HG03103 (cell line): Measurements from ENCODE around the gene IDH3A.
"Not testable (repeated sequence)": the region's sequence is repeated elsewhere in the genome, so short reads cannot be mapped to it uniquely, and the experiment has no call there.

Source experiments
- ATAC-seq: cut with Tn5 transposase; IDR thresholded peaks from one replicate; pipeline ENCODE4 v1.9.1; 2021; ENCODE audit warnings: low read depth; ENCODE audit not compliant: unreplicated experiment

IDH3A gene

DNA sequence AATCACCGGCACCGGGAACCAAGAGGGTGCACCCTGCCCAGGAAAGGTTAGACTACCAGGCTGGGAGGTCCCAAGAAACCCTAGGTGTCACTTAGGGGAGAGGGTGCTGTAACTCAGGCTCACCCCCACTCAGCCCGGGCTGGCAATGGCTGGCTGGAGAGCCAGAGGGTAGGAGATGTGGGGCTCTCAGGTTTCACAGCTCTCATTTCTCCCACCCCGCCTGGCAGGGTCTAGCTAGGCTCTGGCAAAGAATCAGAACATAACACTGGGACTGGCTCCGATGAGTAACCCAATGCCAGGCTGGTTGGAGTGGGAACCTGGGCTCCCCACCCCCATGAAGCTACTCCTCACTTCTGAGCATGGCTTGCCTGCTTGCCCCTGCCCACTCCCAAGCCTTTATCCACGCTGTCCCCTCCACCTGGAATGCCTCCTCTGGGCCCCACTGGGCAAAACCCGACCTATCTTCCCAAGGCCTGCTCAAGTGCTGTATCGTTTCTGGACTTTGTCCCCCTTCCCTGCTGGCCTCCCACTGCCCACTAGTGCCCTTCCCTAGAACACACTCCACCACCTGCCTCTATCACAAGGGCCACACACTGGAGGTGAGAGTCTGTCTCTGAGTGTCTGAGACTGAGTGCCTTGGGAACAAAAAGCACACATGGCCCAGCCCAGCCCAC, 19.9 kb upstream of the IDH3A start:
- ATAC-seq, result no peak

DNA sequence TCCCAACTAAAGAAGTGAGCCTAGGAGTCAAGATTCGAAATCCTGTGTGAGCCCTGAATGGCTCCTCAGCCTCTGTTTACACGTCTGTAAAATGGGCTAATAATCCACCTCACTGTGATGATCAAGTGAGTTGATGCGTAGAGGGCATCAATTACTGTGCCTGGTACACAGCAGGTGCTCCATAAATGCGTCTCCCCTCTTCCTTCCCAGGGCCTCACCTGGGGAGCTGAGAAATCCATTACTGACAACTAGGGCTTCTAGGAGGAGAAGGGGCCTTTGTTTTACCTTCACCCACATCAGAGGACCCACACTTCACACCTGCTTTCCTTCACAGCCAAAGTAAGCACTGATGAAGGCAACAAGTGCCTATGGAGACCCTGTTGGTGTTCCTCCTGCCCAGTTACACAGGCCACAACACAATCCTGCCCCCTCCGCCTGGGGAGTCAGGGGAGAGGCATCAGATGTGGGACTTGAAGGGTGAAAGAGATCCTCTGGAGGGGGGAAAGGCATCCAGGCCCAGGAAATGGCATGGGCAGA, 19.3 kb upstream of the IDH3A start:
- ATAC-seq, result no peak

DNA sequence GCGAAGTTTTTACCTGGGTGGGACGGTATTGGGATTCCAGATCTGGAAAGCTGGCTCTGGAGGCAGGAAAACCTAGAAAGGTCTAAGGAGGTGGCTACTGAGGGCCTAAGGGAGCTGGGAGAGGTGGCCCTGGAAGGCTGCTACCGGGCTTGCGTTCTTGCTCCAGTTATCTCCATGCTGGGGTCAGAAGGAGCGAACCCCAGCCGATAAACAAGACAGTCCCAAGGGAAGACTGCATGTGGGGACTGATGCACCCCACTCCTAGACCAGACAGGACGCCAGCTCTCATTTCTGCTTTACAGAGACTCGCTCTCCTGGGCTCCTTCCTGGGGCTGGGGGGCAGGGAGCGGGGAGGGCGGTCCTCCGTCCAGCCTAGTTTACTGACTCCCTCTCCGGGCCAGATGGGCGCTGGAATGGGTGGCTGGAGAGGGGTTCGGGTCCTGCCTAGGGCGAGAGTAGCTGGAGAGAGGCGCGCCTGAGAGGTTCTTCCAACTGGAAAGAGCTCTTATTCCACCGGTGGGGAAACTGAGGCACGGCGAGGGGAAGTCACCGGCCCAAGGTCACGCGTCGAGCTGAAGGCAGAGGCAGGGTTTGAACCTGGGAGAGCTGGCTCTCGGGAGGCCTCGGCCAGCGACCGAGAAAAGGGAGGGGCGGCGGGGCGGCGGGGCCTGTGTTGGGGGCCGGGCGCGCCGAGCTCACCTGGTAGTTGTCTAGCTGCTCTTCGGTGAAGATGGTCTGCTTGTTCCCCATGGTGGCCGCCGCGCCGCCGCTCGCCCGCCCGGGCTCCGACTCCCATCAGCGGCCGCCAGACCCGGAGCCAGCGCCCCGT, 18.5 kb upstream of the IDH3A start:
- ATAC-seq, result peak; percentile 36

DNA sequence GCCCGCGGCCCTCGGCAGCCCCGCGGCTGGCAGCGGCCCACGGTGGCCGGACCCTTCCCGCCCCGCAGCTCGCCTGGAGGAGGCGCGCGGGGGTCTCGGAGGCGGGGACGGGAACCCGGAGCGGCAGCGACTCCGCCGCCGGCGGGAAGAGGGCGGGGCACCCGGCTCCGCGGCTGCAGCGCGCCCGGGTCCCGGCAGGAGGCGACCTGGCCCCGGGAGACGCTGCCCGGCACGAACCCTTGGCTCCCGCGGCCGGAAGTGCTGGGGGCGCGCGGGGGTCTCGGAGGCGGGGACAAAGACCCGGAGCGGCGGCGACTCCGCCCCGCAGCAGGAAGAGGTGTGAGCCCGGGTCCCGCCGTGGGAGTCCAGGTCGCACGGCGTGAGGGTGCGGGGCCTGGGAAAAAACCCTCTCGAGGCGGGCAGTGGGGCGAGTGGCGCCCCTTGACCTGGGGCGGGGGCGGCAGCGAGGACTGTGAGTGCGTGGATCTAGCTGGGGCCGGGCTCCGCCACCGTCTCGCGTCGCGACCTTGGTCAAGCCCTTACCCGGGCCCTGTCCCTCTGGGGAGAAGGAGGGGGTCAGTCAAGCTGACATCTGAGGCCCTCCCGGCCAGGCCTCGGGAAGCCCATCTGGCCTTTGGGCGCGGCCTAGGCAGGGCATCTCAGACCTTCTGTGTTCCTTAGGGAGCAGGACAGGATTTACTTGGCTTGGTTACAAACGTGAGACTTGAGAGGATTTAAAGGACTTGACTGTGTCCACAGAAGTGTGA, 17.7 kb upstream of the IDH3A start, which contains the start of gene CIB2:
CIB2 (minus strand) TSS at position 151 of the 767 bp plus-strand sequence. CDS start 230 bp downstream, outside the sequence.
- ATAC-seq, result peak; percentile 80

DNA sequence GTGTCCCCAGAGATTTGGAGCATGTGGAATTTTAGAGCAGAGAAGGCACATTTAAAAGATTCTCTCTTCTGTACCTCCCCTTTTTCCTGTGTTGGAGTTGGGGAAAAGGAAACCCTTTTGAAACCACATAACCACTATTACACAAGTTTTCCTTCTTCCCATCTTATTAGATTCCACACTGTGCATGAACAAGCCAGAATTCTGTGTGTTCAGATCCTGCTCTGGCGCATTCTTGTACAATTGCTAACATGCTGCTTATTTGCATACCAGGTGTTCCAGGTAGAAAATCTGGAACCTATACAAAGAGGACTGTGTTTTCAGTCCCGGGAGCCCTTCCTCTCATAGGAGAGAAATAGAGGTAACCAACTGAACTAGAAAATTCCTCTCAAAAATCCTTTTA, 15.4 kb upstream of the IDH3A start:
- ATAC-seq, result no peak

DNA sequence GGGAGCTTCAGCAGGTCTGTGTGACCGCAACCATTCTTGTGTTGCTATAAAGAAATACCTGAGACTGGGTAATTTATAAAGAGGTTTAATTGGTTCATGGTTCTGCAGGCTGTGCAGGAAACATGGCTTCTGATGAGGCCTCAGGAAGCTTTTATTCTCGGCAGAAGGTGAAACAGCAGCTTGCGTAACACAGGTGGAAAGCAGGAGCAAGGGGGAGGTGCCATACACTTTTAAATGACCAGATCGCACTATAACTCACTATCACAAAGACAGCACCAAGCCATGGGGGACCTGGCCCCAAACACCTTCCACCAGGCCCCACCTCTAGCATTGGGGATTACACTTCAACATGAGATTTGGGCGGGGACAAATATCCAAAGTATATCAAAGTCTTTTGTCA, 9.6 kb upstream of the IDH3A start:
- ATAC-seq, result no peak

DNA sequence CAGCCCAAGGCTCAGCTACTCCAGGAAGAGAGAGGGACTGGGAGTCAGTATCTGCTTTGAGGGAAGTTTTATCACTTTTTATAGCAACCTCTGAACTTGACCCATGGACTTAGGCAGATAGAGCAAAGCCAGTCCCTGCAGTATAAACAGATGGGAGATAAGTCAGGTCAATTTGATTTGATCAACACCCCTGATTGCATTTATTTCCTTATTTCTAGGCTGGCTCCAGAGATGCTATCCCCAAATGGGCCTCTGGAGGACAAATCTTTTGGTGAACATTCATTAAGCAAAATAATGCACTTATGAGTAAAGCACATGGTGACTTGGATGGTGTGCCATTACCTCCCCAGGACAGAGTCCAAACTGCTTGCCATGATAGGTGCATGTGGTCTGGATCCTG, 8.9 kb upstream of the IDH3A start:
- no peak for ATAC-seq

DNA sequence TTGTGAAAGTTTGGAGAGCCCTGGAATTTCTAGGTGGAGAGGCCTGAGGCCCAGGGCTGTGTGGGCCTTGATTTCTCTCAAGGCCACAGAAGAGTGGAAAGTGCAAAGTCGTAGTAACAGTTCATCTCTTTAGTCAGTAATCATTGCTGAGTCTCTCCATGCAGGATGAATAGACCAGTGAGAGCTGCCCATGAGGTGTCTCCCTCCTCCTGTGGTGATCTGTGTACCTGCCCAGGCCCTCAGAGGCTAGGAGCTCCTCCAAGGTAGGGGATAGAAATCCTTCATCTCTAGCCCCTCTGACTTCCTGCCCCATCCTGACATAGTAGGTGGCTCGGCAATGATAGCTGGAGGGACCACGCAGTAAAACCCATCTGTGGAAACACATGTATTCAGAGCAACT, 6.8 kb upstream of the IDH3A start:
- no peak for ATAC-seq

DNA sequence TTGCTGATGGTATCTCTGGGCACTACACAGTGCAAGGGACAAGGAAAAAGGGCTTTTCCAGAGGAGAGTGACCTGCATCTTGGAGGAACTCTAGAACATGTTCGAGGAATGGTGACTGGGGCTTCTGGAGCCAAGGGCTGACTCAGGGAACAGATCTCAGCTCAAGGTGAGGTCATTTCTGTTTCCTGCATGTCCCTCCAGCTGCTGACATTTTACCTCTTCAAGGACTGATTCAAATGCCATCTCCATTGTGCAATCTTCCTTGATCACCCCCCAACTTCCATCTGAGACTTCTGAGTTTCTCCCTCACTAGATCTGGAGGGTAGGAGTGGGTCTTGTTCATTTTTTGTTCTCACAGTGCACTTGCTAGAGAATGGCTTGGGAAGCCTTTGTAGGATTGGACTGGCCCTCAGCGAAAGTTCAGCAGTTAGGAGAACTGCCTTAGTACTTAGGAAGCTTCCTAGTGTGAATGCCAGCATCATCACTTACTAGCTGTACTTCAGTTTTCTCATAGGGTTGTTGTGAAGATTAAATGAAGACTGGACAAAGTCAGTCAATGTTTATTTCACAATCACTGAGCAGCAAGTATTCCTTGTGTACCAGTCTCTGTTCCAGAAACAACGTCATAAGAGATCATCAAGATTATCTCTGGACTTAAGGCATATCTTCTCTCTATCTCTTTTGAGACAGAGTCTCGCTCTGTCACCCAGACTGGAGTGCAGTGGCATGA, 2.6 kb upstream of the IDH3A start:
- ATAC-seq, result no peak

DNA sequence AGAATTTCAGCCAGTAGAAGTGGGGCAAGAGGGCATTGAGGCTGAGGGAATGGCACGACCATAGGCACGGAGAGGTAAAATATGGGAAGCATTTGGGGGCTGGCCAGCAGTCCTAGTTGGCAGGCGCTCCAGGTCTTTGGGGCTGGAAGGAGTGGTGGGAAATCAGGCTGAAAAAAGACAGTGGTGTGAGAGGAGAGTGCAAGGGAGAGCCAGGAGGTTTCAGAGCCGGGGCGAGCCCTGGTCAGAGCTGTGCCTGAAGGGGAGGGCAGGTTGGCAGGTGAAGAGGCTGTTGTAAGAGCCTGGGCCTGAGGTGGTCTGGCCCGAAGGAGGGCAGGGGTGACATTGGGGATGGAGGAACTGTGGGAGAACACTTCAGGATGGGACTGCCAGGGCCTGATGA, 1.6 kb upstream of the IDH3A start:
- no peak for ATAC-seq

DNA sequence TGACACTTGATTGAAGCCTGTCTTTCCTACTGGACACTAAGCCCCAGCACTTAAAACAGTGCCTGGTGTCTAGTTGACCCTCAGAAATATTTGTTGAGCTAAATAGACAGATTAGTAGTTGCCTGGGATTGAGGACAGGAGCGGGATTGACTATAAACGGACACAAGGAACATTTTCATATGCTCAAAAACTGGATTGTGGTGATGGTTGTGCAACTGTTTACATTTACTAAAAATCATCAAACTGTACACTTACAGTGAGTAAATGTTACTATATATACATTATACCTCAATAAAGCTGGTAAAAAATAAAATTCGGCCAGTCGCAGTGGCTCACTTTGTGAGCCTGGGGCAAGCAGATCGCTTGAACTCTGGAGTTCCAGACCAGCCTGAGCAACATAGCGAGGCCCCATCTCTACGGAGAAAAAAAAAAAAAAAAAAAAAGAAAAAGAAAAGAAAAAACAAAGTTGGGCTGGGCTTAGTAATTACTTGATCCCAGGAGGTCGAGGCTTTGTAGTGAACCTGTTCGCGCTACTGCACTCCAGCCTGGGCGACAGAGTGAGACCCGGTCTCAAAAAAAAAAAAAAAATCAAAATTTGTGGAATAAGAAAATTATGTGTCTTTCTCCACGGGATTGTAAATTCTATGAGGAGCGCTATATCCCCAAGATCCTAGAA, 632 bp upstream of the IDH3A start:
- ATAC-seq, result no peak

DNA sequence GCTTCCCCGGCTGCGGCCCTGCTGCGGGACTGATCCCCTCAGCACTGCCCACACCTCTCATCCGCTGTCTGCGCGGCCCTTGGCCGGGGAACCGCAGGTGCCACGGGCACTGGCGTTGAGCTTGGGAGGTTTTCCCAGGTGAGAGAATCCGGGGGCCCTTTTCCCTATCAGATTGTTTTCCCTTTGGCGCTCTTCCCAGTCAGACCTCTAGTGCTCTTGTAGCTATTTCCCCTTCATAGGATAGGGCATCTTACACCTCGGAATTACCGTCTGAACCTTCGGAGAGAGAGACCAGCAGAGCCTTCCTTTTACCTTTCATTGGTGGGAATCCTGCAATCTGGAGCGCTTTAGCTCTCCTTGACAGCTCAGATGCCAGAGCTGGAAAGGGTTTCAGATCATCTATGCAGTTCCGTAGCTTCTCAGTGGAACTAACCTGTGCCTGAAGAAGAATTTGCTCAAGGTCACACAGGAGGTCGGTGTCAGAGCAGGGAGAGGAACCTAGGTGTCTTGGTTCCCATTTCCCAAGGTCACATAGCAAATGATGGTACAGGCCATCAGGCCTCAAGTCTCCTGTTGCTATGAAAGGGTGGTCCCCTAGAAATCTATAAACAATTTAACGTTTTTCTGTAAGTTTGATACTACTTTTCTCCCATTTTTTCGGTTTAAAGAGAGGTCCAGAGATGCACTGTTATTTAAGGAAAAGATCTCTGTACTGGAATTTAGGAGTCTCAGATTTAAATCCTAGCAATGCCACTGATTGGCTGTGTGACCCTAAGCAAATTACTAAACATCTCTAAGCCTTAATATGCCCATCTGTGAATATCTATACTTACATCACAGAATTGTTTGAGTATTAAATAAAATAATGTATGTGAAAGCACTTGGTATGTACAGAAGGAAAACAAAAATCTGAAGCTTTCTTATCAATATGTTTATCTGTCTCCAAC, 916 bp downstream of the IDH3A start:
- no peak for ATAC-seq

DNA sequence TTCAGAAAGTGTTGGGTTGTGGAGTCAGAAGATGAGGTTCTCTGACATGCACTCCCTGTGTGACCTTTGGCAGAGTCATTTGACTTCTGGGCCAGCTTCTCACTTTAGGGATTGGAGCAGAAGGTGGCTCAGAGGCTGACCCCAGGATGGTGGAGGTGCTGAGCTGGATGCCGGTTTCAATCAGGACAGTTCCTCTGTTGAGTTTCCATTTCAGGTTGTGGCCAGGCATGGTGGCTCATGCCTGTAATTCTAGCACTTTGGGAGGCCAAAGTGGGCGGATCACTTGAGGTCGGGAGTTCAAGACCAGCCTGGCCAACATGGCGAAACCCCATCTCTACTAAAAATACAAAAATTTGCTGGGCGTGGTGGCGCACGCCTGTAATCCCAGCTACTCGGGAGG, 1.9 kb downstream of the IDH3A start:
- not testable (repeated sequence) for ATAC-seq

DNA sequence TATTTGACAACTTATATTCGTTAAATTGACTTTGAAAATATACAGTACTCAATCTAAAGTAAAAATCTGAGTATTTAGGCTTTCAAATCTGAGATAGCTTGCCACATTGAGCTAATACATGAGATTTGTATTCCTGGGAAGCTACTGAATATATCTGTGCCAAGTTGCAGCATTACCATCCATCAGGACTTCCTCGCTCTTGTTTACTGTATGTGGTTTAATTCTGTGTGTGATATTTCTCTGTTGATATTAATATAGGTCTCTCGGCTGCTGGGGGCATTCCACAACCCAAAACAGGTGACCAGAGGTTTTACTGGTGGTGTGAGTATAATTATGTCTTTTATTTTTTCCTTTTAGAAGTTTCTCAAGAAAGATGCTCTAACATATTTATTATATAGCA, 5.8 kb downstream of the IDH3A start:
- no peak for ATAC-seq

DNA sequence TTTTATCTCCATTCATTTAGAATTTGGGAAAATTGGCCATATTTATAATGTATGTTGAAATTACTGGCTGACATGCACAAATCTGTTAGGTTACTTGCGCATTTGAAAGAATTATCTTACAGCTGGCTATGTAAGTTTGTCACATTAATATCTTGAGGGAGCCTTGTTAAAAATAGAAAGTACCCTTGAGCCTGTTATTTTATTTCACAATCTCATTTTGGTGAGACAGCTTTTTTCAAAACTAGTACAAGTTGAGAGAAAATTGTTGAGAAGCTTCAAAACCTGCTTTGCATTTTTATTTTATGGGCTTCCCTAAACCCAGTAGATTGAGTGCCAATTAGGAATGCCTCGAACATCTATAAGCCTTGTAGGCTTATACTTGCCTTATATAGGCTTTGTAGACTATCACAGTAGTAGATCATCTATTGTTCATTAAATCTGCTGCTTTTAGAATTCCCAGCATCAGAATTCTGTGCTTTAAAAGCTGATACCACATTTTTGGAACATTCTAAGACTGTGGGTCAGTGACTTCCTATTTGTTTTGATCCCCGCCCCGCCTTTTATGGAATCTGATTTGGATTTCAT, 6.3 kb downstream of the IDH3A start:
- ATAC-seq, result no peak

DNA sequence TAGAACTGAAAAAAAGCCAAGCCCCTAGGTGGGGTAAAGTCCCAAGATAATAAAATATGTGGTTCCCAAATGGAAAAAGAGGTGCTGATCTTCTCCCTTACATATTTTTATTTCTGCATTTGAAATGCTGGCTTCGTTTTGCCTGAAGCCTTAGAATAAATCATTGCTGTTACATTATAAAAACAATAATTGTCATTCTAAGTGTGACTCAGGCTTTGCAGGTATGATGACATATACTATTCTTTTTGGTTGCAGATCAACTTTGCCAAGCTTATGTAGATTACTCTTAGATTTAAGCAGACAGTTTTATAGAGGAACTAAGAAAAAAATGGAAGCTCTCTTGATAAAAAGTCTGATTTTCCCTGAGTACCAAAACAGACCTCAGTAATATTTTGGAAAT, 7.5 kb downstream of the IDH3A start:
- no peak for ATAC-seq

DNA sequence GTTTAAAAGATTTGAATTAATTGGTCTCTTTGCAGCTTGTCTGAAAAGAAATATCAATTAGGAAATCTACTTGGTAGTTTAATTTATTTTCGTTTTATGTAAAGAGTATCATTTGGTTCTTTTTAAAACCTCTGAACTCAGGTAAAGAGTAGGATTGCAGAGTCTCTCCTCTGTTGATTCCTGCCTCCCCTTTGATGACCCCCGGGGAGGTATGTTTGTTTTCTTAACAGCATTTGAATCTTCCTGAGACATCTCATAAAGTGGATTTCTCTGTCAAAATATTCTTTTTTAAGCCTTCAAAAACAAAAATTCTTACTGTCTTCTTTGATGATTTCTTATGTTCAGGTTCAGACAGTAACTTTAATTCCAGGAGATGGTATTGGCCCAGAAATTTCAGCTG, 8.0 kb downstream of the IDH3A start:
- ATAC-seq, result no peak

DNA sequence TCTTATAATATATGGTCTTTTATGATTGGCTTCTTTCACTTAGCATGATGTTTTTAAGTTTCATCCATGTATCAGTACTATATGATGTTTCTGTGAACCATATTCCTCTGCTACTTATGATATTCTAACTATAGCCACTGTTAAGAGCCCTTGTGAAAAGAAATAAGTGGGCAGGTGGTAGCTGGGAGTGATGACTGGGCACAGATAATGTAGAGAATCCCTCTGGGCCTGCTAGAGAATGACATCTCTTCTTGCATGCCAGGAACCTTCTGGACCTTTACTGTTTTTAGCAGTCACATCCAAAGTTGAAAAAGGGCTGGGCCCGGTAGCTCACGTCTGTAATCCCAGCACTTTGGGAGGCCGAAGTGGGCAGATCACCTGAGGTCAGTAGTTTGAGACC, 10.2 kb downstream of the IDH3A start:
- no peak for ATAC-seq
